ENCODE measurements around the gene TSR2.
"Not testable (repeated sequence)": the region's sequence is repeated elsewhere in the genome, so short reads cannot be mapped to it uniquely, and the experiment has no call there.

The TSR2 gene

DNA sequence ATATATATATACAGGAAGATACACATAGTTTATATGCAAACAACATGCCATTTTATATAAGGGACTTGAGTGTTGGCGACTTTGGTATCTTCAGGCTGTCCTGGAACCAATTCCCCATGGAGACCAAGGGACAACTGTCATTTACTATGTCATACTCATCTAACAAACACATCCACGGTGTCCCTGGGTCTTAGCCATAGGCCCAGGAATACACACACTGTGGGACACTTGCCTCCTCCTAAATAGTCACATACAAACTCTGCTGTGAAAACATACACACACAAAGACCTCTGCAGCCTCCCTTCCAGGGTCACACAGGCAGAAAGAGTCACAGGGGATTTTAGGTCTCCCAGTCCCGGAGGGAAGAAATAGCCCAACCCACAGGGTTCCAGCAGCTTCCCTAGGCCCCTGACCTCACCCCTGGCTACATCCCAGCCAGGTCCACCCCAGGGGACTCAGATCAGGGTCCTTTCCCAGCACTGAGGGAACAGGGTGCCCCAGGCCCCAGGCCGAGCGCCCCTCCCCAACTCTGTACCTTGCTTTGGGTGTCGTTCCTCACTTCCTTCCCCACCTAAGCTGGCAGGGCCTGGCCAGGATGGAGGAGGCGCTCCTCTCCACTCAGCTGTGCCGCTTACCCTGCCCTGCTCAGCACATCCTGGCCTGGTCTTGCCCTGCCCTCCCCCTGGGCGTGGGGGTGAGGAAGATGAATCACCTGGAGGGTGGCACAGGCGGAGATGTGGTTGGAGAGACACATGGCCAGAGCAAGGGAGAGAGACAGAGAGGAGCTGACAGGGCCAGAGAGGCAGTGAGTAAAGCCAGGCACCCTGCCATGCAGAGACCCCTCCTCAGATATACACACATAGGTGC lies 34.0 kb downstream of the TSR2 start:
- no peak for DNase-seq

DNA sequence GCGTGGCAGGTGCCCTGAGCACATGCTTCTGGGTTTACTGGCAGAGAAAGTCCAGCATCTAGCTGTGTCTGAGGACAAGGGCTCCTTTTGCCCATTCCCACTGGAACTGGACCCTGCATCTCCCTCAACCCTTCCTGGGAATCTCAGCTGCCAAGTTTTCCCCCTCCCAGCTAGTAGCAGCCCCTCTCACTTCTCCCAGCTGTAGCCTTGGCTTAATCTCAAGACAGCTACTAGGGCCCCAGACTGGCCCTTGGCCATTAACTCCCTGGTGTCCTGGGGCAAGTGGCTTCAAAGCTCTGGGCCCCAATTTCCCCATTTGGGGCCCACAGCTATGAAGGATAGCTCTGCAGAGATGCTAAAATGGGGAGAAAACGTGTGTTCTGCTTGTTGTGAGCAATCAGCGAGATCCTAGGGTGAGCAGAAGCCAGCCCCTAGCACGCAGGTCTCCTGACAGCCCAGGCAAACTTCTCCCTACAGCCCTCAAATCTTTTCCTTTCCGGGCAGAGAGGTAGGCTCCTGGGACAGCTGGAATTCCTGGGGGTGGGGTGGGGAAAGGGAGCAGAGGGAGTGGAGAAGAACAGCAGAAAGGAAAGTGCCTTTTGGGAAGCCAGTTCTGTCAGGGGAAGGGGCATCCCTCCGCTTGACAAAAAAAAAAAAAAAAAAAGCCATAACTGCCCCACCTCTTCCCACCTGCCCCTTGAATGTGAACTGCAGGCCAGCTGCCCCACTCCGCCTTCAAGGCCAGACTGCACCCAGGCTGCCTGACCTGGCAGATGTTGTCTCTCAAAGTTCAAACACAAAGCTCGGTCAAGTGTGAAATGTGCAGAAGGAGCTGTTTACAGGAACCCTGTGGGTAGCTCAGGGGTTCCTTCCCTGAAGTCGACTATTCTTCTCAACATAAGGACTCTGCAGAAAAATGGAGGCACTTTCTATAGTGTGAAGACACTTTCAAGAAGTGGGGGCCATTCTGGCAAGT lies 39.2 kb downstream of the TSR2 start:
- DNase-seq: no peak

DNA sequence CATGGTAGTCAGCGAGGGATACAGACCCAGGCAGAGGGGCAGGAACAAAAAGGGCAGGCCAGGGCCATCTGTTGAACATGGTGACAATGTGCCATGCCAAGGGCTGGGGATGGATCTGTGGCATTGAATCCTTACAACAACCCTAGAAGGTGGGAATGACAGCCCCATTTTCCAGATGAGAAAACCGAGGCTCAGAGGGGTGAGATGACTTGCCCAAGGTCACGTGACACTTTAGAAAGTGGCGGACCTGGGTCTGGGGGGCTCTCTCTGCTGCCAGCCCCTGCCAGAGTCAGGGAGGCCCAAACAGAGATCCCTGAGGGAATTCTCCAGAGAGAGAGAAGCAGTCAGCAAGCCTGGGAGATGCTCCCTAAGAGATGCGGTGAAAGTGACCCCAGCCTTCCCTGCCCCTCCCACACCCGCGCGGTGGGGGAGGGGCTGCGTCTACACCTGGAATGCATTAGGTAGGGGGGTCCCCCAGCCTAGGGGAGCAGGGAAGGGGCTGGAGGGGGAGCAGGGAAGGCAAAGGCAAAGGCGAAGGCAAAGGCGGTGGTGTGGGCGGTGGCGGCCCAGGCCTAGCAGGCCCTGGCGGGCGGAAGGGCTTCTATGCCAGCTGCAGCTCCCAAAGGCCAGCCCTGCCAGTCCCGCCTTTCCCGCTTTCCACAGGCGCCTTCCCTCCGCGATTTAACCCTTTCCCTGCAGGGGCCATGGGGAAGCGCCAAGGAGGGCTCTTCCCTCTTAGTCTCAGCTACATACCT lies 42.8 kb downstream of the TSR2 start:
- no peak for DNase-seq

DNA sequence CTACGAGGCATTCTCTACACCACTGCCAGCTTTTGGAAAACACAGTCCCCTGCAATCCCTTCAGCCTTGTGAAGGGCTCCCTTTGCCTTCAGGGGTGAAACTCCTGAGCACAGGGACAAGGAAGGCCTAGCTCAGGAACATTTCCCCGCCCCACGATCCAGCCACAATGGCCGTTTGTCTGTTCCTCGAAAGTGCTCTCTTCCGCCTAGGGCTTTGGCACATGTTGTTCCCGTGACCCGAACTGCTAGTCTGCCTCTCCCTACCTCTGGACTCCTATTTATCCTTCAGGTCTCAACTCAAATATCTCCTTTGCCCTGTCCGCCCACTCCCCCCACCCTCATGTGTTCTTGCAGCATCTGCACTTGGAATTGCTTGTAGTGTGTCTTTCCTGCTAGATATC lies 43.7 kb downstream of the TSR2 start:
- DNase-seq: no peak

DNA sequence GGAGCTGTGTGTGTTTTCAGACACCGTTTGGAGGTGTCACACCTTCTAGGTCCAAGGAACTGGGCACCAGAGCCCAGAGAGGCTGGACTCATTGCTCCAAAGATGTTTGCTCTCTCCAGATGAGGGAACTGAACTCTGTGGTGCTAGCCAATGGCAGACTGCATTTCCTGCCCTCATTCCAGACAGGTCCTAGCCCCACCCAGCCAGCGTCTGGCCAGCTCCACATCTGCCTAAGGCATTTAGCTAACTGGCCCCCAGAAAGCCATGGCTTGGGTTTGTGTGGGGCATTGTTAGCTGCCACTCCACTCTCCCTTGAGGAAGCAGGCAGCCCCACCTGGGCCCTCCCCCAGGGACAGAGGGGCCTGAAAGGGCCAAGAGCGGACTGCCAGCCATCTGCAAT lies 44.5 kb downstream of the TSR2 start:
- no peak for DNase-seq

DNA sequence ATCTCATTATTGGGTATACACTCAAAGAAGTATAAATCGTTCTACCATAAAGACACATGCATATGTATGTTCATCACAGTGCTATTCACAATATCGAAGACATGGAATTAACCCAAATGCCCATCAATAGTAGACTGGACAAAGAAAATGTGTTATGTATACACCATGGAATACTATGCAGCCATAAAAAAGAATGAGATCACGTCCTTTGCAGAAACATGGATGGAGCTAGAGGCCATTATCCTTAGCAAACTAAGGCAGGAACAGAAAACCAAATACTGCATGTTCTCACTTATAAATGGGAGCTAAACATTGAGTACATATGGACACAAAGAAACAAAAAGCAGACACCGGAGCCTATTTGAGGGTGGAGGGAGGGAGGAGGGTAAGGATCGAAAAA lies 49.6 kb downstream of the TSR2 start:
- DNase-seq: not testable (repeated sequence)

DNA sequence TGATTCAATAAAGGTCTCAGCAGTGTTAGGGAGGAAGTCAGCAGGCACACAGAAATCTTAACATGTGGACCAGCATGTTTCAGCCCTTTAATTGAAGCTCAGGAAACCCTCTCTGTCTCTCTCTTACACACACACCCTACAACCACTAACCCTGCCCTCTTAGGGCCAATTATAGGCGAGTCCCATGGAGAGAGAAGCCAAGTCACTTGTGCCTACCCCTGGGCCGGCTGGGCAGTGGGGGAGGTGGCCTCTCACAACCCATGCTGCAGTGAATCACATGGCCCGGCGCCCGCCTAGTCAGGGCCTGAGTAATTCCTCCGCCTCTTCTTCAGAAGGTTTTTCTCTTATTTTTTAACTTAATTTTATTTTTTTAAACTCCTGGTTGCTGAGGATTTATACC lies 52.1 kb downstream of the TSR2 start:
- DNase-seq: no peak

DNA sequence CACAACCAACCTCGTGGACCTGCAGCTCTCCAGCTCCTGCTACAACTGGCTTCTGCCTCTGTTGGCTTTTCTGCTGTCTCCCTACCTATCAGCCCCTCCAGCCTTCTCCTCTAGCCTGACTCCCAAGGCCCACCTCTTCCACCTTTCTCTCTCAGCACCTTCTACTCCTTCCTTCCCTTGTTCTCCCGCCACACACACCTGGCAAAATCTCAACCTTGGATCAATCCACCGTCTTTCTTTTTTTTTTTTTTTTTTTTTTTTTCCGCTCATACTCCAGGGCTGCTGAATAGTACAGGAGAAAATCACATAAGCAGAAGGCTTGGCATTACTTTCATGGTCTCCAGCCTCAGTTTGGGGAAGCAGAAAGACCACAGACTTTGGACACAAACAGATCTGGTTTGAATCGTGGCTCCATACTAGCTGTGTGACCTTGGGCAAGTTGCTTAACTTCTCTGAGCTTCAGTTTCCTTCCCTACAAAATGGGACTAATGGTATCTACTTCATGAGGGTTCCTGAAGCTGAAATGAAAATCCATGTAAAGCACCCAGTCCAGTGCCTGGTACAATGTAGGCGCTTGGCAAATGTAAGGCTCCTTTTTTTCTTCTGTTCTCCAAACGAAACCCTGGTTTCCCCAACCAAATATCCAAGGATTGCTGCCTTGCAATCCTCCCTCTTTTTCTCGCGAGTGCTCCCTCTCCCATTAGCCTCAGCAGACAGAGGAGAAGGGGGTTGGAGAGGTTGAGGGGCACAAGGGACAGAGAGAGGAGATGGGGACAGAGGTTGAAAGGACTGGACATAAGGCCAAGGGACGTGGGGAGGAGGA lies 54.2 kb downstream of the TSR2 start:
- no peak for DNase-seq

Measured in activated CD4-positive, alpha-beta T cell treated with anti-CD3 and anti-CD28 coated beads, Interleukin-2, Interleukin-6, amounts not matched to agents 100 ng/mL and 50 ng/mL, durations not matched to agents 16 hours and 8 hours (primary cell).